ENCODE measurements around the gene CLCN3. TPM values are rescaled to one million over a fixed set of nuclear protein-coding genes. Genes with fewer than 3 reads are reported as not detected.

Gene CLCN3
- total and polyA plus RNA-seq, 9 of the 15 experiments (the other 6 are each of a cell fraction or from before 2014, with no cell fraction given) = 12.7 to 60.6 (median 38.5) TPM

DNA sequence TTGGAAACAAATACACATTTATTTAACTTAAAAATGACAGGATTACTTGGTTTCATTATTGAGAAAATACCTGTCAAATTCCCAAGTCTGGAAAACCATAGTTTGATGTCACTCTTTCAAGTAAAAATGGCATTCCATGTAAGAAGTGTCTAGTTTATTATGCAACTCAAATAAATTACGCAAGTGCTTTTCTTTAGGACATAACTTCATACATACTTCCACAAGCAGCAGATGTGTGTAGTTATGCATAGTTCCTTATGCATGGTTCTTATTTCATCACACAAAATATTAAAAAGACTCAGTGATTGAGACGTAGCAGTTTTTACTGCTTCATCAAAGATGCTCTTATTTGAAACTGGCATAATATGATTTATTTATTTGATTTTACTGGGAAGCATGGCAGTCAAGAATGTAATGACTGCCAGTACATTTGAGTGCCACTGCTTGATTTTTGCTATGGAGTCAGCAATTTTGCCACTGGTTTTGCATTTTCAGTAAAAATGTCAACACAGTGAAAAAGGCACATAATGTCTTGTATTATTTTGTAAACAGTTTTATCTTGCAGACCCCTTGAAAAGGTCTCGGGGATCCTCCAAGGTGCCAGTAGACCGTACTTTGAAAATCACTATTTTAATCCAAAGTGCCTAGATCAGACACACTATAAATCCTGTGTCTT, 62.1 kb downstream of the CLCN3 start:
- in situ Hi-C loops (cut with MboI) = no loop called here
- Histone ChIP-seq H2AFZ (ENCODE audit: low read depth, low read length) (no peak overlapping the region), H4K20me1 (replicated peaks; ENCODE audit: control insufficient read depth, insufficient read depth, low read length) (no peaks in the 10 kb centered on the region), H3K4me3 (no peak overlapping the region), H3K36me3 (ENCODE audit: control insufficient read depth, insufficient read depth, low read length) (peaks cover 52% of the 10 kb centered on the region), H3K27ac (ENCODE audit: extremely low read depth, low read depth, low read length) (no peak overlapping the region), H3K9ac (ENCODE audit: insufficient read depth in 1 of 2, low read depth in 2 of 2, low read length in 2 of 2) (no peak overlapping the region), H3K4me2 (ENCODE audit: insufficient read depth, low read length) (no peak overlapping the region), H3K27me3 (ENCODE audit: control insufficient read depth in 2 of 2, insufficient read depth in 2 of 2, low read length in 2 of 2) (no peaks in the 10 kb centered on the region), H3K4me1 (replicated peaks in 1 of 2; ENCODE audit: control insufficient read depth in 2 of 2, insufficient read depth in 2 of 2, low read length in 2 of 2) (no peaks in the 10 kb centered on the region), H3K9me3 (replicated peaks; ENCODE audit: control insufficient read depth, insufficient read depth, low read depth, low read length) (no peaks in the 10 kb centered on the region), H3K9me1 (ENCODE audit: control insufficient read depth, insufficient read depth, low read length) (no peaks in the 10 kb centered on the region), H3K79me2 (ENCODE audit: control insufficient read depth, insufficient read depth, low read length) (peaks cover 7% of the 10 kb centered on the region)
- ChIA-PET POLR2A (no interaction called here), CTCF (ENCODE audit: low intra/inter-chr PET ratio) (no interaction called here)
- intact Hi-C loops (cut with micrococcal nuclease) = no loop called here
- ATAC-seq = no peak
- TF ChIP-seq CTCFL (IDR thresholded peaks at IDR 0.05; ENCODE audit: borderline replicate concordance, insufficient read depth, low read depth, low read length, poor library complexity, severe bottlenecking) = no peak
- TF ChIP-seq ARID2 (IDR thresholded peaks at IDR 0.05) = no peak
- 0 out of 2 replicates have a peak, but pooled peaks have one; percentile 5 for TF ChIP-seq C11orf30 (IDR thresholded peaks at IDR 0.05; ENCODE audit: low read depth)
- TF ChIP-seq CEBPG (CRISPR knock-in tag; IDR thresholded peaks at IDR 0.05) = no peak
- TF ChIP-seq CEBPG (tag; conservative IDR thresholded peaks at IDR 0.05 in 1 of 2, IDR thresholded peaks at IDR 0.05 in 1 of 2) = peak; percentile 25 to 35; a peak in 1 of 4 replicates
- TF ChIP-seq ZNF316 (IDR thresholded peaks at IDR 0.05) = peak; percentile 43; the same call in 1 of the 2 replicates
- TF ChIP-seq CEBPB (tag; IDR thresholded peaks at IDR 0.05) = peak; percentile 54
- TF ChIP-seq KDM5B (IDR thresholded peaks at IDR 0.05; ENCODE audit: insufficient replicate concordance, low read depth, low read length) = no peak
- TF ChIP-seq TGIF2 (CRISPR knock-in tag; IDR thresholded peaks at IDR 0.05) = no peak
- no peak for FAIRE-seq
- 90% methylated on average over 4 of the region's 4 CpGs for WGBS (ENCODE audit: insufficient coverage, low coverage, missing lambda C conversion rate)
- no peak for DNase-seq (ENCODE audit: extremely low read depth in 1 of 4, low spot score in 3 of 4)
- BruUV-seq (replicated peaks) = no TSS peak

All from K562 (cell line).